ENCODE data around the gene SDSL.
A peak's percentile ranks its signal among the peaks of the same experiment; 100 is the strongest.

Gene SDSL, protein sequence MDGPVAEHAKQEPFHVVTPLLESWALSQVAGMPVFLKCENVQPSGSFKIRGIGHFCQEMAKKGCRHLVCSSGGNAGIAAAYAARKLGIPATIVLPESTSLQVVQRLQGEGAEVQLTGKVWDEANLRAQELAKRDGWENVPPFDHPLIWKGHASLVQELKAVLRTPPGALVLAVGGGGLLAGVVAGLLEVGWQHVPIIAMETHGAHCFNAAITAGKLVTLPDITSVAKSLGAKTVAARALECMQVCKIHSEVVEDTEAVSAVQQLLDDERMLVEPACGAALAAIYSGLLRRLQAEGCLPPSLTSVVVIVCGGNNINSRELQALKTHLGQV

GRCh38 chr12:113422030-113422885 lies at the start of gene SDSL:
TSS of gene SDSL (plus strand) at chr12:113422380. CDS start at chr12:113427983, 5,603 bp downstream.
- peak; percentile 66 for DNase-seq

- no peak for DNase-seq
Measured at GRCh38 chr12:113373440-113373839, 48.7 kb upstream of the SDSL start.

DNA sequence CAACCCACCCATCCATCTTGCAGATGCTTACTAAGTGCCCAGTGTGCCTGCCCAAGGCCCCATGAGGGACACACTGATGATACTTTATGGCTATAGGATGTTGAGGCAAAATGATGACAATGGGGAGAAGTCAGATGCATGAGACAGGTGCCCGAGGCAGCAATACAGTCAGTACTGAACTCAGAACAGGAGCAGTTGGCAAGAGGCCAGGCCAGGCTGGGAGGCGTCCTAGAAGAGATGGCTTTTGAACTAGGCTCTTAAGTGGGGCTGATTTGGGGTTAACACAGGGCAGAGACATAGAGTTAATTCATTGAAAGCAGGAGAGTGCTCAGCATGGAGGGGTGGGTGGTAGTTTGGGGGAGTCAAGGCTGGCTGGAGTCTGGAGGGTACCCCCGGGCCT lies 48.2 kb upstream of the SDSL start:
- no peak for DNase-seq

- no peak for DNase-seq
Measured at GRCh38 chr12:113374823-113375428, 47.3 kb upstream of the SDSL start.

DNA sequence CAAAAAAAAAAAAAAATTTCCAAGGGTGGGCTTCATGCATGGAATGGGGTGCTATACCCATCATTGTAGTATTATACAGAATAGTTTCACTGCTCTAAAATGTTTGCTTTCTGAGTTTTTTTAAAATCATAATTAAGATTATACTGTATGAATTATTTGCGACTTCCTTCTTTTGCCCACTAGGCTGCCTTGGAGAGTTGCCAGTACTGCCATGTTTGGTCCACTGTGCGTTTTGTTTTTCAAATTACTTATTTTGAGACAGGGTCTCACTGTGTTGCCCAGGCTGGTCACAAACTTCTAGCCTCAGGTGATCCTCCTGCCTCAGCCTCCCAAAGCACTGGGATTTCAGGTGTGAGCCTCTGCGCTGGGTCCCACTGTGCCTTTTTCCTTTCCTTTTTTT lies 43.9 kb upstream of the SDSL start:
- no peak for DNase-seq

DNA sequence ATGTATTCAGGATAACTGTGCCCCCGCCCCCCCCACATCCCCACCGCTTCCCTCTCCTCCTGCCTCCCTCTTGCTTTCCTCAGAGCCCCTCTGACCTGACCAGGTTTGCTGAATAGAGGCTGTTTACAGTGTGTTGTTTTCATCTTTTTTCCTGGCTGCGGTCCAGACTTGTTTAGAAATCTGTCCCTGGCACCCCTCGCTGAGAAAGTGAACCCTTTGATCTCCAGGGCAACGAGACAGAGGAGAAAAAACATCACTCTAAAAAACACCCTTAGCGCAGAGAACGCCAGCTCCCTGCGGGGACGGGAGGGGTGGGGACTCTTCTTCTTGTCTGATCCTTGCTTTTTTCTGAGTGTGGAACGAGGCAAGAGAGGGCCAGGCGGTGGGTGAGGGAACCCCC lies 41.0 kb upstream of the SDSL start:
- no peak for DNase-seq

DNA sequence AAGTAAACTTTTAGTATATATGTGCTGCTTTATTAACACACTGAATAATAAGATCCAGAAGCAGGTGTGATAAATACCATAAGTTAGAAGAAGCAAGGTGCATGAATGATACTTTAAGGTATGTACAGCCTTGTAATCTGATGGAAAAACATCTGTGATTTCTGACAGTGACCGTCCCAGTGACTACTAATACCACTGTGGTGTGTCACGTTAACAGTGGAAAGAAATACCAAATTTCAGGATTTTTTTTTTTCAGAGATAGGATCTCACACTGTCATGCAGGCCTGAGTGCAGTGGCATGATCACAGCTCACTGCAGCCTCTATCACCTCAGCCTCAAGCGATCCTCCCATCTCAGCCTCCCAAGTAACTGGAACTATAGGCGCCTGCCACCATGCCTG lies 40.0 kb upstream of the SDSL start:
- no peak for DNase-seq

DNA sequence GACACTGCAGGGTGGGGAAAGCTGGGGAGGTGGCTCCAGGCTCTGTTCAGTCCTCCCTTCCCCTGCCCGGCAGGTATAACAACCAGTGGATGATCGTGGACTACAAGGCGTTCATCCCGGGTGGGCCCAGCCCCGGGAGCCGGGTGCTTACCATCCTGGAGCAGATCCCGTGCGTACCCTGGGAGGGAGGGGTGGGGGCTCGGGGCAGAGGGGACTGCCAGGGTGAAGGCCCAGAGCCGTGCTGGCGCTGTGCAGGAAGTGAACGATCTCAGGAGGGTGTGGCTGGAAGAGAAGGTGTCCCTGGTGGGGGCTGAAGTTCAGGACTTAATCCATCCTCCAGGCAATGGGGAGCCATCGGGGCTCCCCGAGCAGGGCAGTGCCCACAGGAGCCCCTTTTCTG lies 37.4 kb upstream of the SDSL start:
- no peak for DNase-seq

DNA sequence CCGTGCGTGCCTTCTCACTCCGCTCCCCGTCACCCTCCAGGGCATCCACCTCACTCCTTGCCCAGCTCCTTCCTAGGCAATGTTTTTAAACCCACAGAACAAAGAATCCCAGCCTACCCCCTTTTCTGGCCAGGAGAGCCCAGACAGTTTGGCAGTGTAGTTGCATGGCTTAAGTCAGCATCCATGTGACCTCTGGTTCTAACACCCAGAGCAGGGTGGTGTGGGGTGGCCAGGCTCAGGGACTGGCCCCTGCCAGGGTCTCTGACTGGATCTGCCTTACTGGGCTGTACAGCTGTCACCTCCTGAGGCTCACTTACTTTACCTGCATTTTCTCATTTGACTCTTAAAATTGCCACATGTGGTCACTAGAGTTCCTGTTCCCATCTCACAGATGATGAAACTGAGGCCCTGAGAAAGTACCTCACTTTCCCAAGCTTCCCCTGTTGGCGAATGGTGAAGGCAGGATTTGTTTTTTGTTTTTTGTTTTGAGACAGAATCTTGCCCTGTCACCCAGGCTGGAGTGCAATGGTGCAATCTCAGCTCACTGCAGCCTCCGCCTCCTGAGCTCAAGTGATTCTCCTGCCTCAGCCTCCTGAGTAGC lies 36.8 kb upstream of the SDSL start:
- DNase-seq = no peak

DNA sequence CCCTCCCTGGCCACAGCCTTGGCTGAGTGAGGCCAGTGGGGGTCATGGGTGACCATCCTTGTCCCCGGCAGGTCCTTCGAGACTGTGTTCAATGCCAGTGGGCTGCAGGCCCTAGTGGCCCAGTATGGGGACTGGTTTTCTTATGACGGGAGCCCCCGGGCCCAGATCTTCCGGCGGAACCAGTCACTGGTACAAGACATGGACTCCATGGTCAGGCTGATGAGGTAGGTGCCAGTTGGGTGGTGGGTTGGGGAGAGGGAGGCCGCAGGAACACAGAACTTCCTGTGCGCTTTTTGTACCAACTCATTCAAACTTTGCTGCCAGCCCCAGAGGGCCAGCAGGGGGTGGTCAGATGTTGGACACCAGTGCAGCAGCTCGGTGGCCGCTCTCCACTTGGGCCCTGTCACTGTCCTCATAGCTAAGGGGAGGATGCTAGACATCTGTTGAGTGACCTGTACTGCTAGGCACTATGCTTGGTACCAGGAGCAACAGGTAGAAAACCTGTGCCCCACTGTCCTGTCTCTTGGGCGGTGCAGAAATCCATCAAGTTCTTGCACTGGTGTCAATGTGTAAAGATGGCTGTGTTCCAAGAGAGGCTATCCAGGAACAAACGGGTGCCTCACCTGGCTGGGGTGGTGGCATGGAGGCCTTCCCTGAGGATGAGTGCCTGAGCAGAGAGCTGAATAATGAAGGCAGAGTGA lies 35.2 kb upstream of the SDSL start:
- DNase-seq = no peak

DNA sequence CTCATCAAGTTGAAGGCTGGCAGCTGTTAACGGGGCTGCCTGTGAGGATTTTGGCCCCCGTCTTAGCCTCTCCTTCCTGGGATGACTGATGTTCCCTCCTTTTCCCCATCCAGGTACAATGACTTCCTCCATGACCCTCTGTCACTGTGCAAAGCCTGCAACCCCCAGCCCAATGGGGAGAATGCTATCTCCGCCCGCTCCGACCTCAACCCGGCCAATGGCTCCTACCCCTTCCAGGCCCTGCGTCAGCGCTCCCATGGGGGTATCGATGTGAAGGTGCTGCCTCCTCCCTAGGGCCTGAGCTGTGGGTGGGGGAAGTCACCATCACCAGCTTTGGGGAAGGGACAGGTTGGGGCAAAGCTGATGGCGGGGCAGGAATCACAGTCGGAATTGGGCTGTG lies 34.5 kb upstream of the SDSL start:
- DNase-seq = no peak

GRCh38 chr12:113388351-113388750 lies 33.8 kb upstream of the SDSL start:
- DNase-seq = no peak

DNA sequence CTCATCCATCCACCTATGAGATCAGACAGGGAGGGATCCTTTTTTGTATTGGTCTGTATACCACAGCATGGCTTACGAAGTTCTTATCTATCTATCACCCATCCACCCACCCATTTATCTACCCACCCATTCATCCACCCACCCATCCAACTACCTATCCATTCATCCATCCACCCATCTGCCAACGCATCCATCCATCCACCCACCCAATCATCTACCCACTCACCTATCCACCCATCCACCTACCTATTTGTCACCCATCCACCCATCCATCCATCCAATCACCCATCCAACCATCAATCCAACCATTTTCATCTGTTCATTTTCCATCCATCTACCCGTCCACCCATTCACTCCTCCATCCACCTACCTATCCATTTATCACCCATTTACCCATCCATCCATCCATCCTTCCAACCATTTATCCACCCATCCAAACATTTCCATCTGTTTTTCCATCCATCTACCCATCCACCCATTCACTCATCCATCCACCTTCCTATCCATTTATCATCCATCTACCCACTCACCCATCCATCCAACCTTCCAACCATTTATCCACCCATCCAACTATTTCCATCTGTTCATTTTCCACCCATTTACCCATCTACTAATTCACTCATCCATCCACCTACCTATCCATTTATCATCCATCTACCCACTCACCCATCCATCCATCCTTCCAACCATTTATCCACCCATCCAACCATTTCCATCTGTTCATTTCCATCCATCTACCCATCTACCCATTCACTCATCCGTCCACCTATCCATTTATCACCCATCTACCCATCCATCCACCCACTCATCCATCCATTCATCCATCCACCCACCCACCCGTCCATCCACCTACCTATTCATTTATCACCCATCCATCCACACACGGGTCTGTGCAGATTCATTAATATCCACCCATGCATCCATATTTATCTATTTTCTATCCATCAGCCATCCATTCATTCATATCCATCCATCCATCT lies 31.8 kb upstream of the SDSL start:
- no peak for DNase-seq

GRCh38 chr12:113391145-113391544 lies 31.0 kb upstream of the SDSL start:
- no peak for DNase-seq

- no peak for DNase-seq
Measured at GRCh38 chr12:113391650-113392337, 30.4 kb upstream of the SDSL start.

- DNase-seq = no peak
Measured at GRCh38 chr12:113392520-113392919, 29.7 kb upstream of the SDSL start.

GRCh38 chr12:113392988-113393579 lies 29.1 kb upstream of the SDSL start:
- DNase-seq = no peak

DNA sequence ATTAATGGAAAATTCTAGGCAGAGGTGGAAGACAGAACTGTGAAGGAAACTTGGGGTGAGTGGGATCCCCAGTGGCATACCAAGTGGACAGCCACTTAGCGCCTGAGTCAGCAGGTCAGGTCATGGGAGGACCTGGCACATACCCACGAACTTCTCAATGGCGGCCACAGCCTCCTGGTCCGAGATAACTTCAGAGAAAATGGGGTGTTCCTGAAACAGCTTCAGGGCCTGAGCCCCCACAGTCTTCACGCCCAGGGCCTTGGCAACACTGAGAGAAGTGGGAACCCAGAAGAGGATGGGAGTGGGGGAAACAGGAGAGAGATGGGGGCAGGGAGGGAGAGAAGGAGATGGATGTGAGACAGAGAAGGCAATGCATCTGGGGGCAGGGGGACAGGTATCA lies 28.4 kb upstream of the SDSL start:
- no peak for DNase-seq

DNA sequence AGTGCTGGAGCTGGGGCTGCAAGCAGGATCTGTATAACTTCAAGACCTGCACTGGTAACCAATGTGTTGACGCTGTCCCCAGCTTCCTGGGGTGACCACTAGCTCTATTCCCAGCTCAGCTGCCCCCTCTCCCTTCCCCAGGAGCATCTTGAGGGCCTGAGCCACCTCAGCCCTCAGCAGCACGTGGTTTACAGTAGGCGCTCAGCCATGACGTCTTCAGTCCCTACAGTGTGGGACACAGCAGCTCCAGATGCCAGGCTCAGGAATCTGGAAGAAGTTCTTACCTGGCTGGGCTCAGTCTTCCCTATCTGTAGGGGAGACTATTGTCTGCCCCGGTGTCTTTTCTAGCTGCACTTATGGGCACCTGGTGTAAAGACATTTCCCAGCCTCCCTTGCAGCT lies 27.1 kb upstream of the SDSL start:
- DNase-seq = no peak

DNA sequence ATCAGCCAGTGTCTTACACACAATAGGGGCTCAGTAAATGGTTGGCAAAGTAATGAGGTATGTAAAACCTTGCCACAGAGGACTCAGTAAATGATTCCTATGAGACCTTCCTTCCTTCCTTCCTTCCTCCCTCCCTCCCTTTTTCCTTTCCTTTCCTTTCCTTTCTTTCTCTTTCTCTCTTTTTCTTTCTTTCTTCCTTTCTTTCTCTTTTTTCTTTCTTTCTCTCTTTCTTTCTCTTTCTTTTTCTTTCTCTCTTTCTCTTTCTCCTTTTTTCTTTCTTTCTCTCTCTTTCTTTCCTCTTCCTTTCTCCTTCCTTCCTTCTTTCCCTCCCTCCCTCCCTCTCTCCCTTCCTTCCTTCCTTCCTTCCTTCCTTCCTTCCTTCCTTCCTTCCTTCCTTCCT lies 26.0 kb upstream of the SDSL start:
- no peak for DNase-seq
